ENCODE results near the gene CCDC188. TPM values are rescaled to one million over a fixed set of nuclear protein-coding genes. Genes with fewer than 3 reads are reported as not detected.

The CCDC188 gene
- total and polyA plus RNA-seq, 2 of the 8 experiments (the other 6 are each of a cell fraction or from before 2014, with no cell fraction given), result not detected

DNA sequence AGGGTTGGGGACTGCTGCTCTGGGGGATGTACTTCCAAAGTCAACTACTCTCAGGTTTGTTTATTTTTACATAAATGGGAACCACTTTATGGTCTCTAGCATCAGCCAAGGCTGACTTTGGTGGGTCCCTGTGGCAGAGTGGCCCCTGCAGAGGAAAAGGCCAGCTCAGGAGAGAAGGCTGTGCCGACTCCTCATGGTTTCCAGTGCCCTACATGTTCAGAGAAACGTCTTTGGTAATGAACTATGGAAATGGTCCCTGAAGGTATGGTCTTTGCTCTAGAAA lies 22.3 kb downstream of the CCDC188 start:
- Histone ChIP-seq H3K23ac (ENCODE audit: insufficient read length) (no peak overlapping the region), H3K14ac (ENCODE audit: insufficient read length) (no peak overlapping the region), H3K4me1 (replicated peaks in 1 of 4; ENCODE audit: control insufficient read depth in 3 of 4, insufficient read depth in 4 of 4, low read length in 3 of 4) (peaks cover 0 to 12% (median 7%) of the 10 kb centered on the region in 4 experiments; a peak in 4 of 7 replicates), H3K4me2 (ENCODE audit: insufficient read depth in 1 of 2, low read depth in 2 of 2, low read length in 2 of 2) (no peak overlapping the region), H3K79me2 (ENCODE audit: control insufficient read depth in 1 of 2, insufficient read depth in 2 of 2, low read length in 2 of 2) (peaks cover 2 to 15% of the 10 kb centered on the region in 2 experiments; a peak in 3 of 4 replicates), H3K27ac (ENCODE audit: low read depth, low read length) (no peak overlapping the region), H2AFZ (ENCODE audit: low read length) (no peak overlapping the region), H3K27me3 (replicated peaks in 1 of 4; ENCODE audit: control insufficient read depth in 3 of 4, extremely low read depth in 1 of 4, insufficient read depth in 3 of 4, low read length in 3 of 4) (no peaks in the 10 kb centered on the region; a peak in 2 of 7 replicates), H2BK12ac (ENCODE audit: low read depth, low read length) (no peak overlapping the region), H2BK20ac (ENCODE audit: low read length) (no peak overlapping the region), H3K4me3 (ENCODE audit: extremely low read depth in 1 of 4, insufficient read depth in 2 of 4, low read depth in 3 of 4, low read length in 4 of 4) (no peak overlapping the region), H3K23me2 (ENCODE audit: low read depth, low read length) (peaks cover 7% of the 10 kb centered on the region; the same call in 1 of the 2 replicates), H3K56ac (replicated peaks; ENCODE audit: insufficient read length, low read depth, low read length) (no peak overlapping the region), H3K4ac (replicated peaks; ENCODE audit: insufficient read length, low read depth, low read length) (no peak overlapping the region), H3K18ac (ENCODE audit: extremely low read depth, low read length) (no peak overlapping the region), H2BK120ac (replicated peaks; ENCODE audit: low read depth, low read length) (no peak overlapping the region), H3K9me3 (ENCODE audit: insufficient read depth in 2 of 2, low read depth in 1 of 2, low read length in 1 of 2) (no peaks in the 10 kb centered on the region), H4K20me1 (replicated peaks in 1 of 2; ENCODE audit: control insufficient read depth in 1 of 2, insufficient read depth in 2 of 2, low read length in 2 of 2) (peaks cover 22 to 39% of the 10 kb centered on the region in 2 experiments), H4K5ac (ENCODE audit: insufficient read length, low read depth, low read length) (no peak overlapping the region), H2BK15ac (ENCODE audit: low read length) (no peak overlapping the region), H3K79me1 (ENCODE audit: low read depth, low read length) (peaks cover 6% of the 10 kb centered on the region), H4K8ac (ENCODE audit: extremely low read depth, insufficient read depth, low read length) (no peak overlapping the region), H3K36me3 (ENCODE audit: control insufficient read depth in 2 of 4, insufficient read depth in 4 of 4, low read length in 3 of 4) (peaks cover 25 to 43% (median 30%) of the 10 kb centered on the region in 4 experiments), H4K91ac (replicated peaks; ENCODE audit: insufficient read length, low read length) (no peak overlapping the region), H3K9ac (replicated peaks in 1 of 4; ENCODE audit: extremely low read depth in 1 of 4, low read depth in 3 of 4, low read length in 3 of 4) (no peak overlapping the region), H2AK5ac (ENCODE audit: low read depth, low read length) (no peak overlapping the region), H2BK5ac (ENCODE audit: low read depth, low read length) (no peak overlapping the region)
- no peak for DNase-seq (ENCODE audit: low read depth in 1 of 2, low spot score in 2 of 2)
- ChIA-PET POLR2A (ENCODE audit: partially characterized antibody) (interaction anchor here (0.8 to 8.3 kb wide), 17 partner anchors 9 to 171 kb away, joined by 3 to 223 read pairs (median 5); partner anchors contain the start of genes DGCR8, RANBP1, TANGO2 and TRMT2A), CTCF (ENCODE audit: partially characterized antibody) (interaction anchor here (1.9 to 2.6 kb wide), 3 partner anchors 42 to 167 kb away, joined by 6 to 18 read pairs (median 7); no protein-coding TSS in a partner anchor)
- no peak for FAIRE-seq
- WGBS, 2 experiments (ENCODE audit: extremely low coverage in 1 of 2, insufficient coverage in 1 of 2, insufficient read length in 1 of 2, insufficient replicate concordance in 2 of 2, low coverage in 1 of 2, low lambda C conversion rate in 2 of 2, missing lambda C conversion rate in 1 of 2), result 88% methylated on average over 2 of the region's 2 CpGs; no CpG with 5 or more reads in 1 of the 2 experiments
- TF ChIP-seq MAFK (IDR thresholded peaks at IDR 0.05; ENCODE audit: low read depth, low read length) (no peak), CTBP2 (IDR thresholded peaks at IDR 0.05; ENCODE audit: borderline replicate concordance, insufficient read depth, insufficient read length, low read length) (no peak), ASH2L (IDR thresholded peaks at IDR 0.05; ENCODE audit: low read length) (no peak), SP2 (IDR thresholded peaks at IDR 0.05; ENCODE audit: low read length) (no peak)
